GM23248 (cell line): ENCODE data around the gene FAM20B.

Source experiments
- EZH2 ChIP-seq: fragments of 200-600 bp; sonication (generic); IDR thresholded peaks from 2 replicates; pipeline ENCODE4 v1.6.1; 2018; ENCODE audit warnings: antibody characterized with exemption, mild to moderate bottlenecking; ENCODE audit not compliant: insufficient read depth, poor library complexity, severe bottlenecking
- EZH2phosphoT487 ChIP-seq: fragments of 200-600 bp; sonication (generic); IDR thresholded peaks from 2 replicates; pipeline ENCODE4 v1.6.1; 2018; ENCODE audit warnings: antibody characterized with exemption, moderate library complexity, mild to moderate bottlenecking, low read depth; ENCODE audit not compliant: insufficient read depth

- no peak for TF ChIP-seq EZH2
- TF ChIP-seq EZH2phosphoT487, result no peak
These were observed 5.6 kb downstream of the FAM20B start for GRCh38 chr1:179031284-179031683.
